RWPE1 (cell line): ENCODE measurements around the gene RERE.

Experiments used
- CTCF ChIA-PET: fragments of 350-600 bp; sonication (Branson Sonifier 250); formaldehyde crosslinking; extraction: SDS; loops from one replicate; lab custom pipeline; 2021; lab: Yijun Ruan, JAX
- POLR2A ChIA-PET: fragments of 400-600 bp; formaldehyde crosslinking; extraction: SDS; loops from one replicate; lab custom pipeline; 2020; ENCODE audit warnings: antibody characterized with exemption; ENCODE audit not compliant: low non-redundant PET; lab: Yijun Ruan, JAX
- DNase-seq: peaks from one replicate; pipeline ENCODE4 v3.0.0; 2012; ENCODE audit warnings: low spot score
- H3K27ac ChIP-seq: fragments of 450-650 bp; 2 replicates; pipeline ENCODE4 v1.5.1; 2017
- CTCF ChIP-seq: fragments of 450-650 bp; conservative IDR thresholded peaks from 2 replicates; pipeline ENCODE4 v1.5.1; 2017; ENCODE audit warnings: low read depth, mild to moderate bottlenecking

RERE gene

GRCh38 chr1:8570465-8570864 lies 247.0 kb downstream of the RERE start:
- TF ChIP-seq CTCF: no peak
- no peak overlapping the region for H3K27ac ChIP-seq
- ChIA-PET CTCF (interaction anchor here (0.5 to 1.7 kb wide), 6 partner anchors 8 to 551 kb away, joined by 3 to 5 read pairs (median 3); no protein-coding TSS in a partner anchor), POLR2A (no interaction called here)
- DNase-seq: no peak

GRCh38 chr1:8569242-8569641 lies 248.2 kb downstream of the RERE start:
- DNase-seq: no peak
- no peak overlapping the region for H3K27ac ChIP-seq
- TF ChIP-seq CTCF: no peak
- CTCF ChIA-PET: interaction anchor here (0.6 kb wide), 3 partner anchors 103 to 154 kb away, joined by 3 to 4 read pairs (median 3); no protein-coding TSS in a partner anchor
- POLR2A ChIA-PET: no interaction called here

GRCh38 chr1:8568837-8569236 lies 248.6 kb downstream of the RERE start:
- CTCF ChIA-PET: interaction anchor here (0.6 kb wide), 1 partner anchor 154 kb away, joined by 3 read pairs; no protein-coding TSS in a partner anchor
- POLR2A ChIA-PET: no interaction called here
- DNase-seq: no peak
- TF ChIP-seq CTCF: no peak
- no peak overlapping the region for H3K27ac ChIP-seq

- CTCF ChIA-PET: no interaction called here
- DNase-seq: no peak
- H3K27ac ChIP-seq: no peak overlapping the region
- POLR2A ChIA-PET: no interaction called here
- TF ChIP-seq CTCF: no peak
Measured at GRCh38 chr1:8567146-8567545, 250.3 kb downstream of the RERE start.

- no peak for DNase-seq
- TF ChIP-seq CTCF: no peak
- ChIA-PET CTCF (no interaction called here), POLR2A (no interaction called here)
- no peak overlapping the region for H3K27ac ChIP-seq
Measured at GRCh38 chr1:8565802-8566201, 251.6 kb downstream of the RERE start.

GRCh38 chr1:8563944-8564537 lies 253.4 kb downstream of the RERE start:
- TF ChIP-seq CTCF: no peak
- DNase-seq: no peak
- H3K27ac ChIP-seq: no peak overlapping the region
- CTCF ChIA-PET: interaction anchor here (0.6 kb wide), 1 partner anchor 84 kb away, joined by 3 read pairs; no protein-coding TSS in a partner anchor
- POLR2A ChIA-PET: no interaction called here
